Hematopoietic multipotent progenitor cell treated with erythropoietin and hydrocortisone succinate and interleukin-3 and kit ligand, for 17 days (in vitro differentiated cells): ENCODE results near the gene SPEM2.
"Not testable (repeated sequence)": the region's sequence is repeated elsewhere in the genome, so short reads cannot be mapped to it uniquely, and the experiment has no call there.

Experiments
- DNase-seq: peaks from one replicate; pipeline ENCODE4 v3.0.0-alpha.2; 2015; ENCODE audit warnings: low spot score

SPEM2 gene

DNA sequence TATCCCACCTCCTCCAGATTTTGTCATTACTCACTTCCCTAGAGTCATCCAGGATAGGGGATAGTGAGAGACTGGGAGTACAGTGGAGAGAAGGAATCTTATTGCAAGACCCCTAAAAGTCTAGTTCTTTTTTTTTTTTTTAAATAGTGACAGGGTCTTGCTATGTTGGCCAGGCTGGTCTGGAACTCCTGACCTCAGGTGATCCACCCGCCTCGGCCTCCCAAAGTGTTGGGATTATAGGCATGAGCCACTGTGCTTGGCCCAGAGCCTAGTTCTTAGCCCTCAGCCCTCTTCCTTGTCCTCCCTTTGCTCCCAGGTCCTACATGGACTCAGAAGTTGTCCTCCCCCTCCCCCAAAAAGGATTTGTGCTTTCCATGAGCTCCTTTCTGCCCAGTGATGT, 16.7 kb downstream of the SPEM2 start:
- no peak for DNase-seq

DNA sequence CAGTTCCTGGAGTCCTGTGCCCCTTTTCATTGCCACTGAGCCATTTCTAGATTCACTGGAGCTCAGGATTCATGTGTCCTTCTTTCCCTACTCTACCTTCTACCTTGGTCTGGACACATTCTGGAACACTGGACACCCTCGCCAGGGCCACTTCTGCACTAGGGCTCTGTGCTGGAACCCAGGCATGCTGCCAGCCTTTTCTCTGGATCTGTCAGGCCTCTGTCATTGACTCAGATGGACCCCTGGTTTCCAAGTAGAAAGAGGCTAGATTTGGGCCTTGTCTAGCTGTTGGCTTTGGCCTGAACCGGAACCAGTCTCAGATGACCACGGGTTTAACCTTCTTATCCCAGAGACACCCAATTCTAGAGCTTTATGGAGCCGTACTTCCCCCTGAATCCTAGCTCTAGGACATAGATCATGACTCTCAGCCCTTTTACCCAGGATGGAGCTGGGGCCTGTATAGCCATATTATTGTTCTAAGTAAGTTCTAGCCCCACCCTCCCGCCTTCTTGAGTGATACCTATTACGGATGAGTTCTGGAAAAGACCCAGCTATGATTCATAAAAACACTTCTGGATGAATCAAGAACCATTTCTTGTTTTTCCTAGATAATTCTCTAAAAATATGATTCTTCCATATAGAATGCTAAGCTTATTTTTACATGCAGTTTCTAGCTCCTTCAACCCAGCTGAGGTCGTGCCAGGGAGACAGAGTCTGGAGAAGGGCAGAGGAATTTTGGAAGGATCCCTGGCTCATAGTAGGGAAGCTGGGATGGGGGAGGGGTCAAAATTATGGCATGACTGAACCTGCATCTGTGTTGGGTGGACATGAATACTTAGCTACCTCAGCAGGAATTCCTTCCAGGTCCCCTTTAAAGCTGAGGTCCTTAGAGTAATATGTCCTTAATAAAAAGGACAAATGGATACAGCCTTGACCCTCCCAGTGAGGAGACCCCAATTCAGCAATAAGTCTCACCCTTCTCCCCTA, 18.4 kb downstream of the SPEM2 start:
- DNase-seq, result no peak

DNA sequence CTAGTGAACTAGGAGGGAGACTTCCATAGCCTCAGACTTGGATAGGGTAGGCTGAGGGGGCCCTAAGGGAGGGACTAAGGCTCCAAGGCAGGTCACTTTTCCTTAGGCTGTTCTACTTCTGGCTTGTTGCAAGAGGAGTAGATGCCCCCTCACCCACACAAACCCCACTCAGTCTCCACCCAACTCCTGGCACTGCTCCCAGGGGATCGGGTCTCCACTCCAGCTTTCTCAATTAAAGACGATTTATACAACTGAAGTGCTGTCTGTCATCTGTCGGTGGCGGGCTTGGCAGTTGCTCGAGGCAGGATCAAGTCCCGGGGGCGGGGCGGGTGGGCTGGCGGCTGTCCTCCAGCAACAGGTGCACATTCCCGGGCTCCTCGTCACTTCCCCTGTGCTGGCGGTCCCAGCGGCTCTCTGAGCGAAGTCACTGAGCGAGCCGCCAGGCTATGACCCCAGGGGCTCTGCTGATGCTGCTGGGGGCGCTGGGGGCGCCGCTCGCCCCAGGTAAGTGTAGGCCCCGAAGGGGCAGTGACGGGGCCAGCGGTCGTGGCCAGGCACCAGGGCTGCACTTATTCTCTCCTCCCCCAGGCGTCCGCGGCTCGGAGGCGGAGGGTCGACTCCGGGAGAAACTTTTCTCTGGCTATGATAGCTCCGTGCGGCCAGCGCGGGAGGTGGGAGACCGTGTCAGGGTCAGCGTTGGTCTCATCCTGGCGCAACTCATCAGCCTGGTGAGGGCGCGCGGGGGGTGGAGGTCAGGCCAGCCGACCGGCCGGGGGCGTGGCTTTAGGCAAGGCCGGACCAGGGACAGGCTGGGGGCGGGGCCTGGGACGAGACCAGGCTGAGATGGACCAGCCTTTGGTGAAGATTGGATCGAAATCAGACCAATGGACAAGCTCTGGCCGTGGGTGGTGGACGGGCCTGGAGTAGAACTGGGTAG, 19.5 kb downstream of the SPEM2 start, which contains the start of gene CHRNB1:
CHRNB1 (plus strand) TSS at position 380 of the 937 bp plus-strand sequence; CDS start at position 447, 67 bp downstream.
- peak; percentile 67 for DNase-seq

DNA sequence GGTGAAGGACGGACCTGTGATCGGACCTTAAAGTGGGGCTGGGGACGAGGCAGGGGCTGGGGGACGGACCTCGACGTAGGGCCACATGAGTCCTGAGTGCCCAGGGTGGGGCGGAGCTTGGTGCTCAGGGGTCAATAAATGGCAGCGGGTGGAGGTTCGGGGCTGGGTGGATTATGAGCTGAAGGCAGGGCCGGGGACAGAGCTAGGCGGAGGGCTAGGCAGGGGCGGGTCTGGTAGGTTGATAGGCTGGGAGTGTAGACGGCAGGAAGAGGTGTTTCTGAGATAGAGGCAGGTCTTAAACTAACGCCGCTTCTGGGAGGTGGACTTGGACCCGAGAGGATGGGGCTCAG, 20.2 kb downstream of the SPEM2 start:
- DNase-seq, result no peak

DNA sequence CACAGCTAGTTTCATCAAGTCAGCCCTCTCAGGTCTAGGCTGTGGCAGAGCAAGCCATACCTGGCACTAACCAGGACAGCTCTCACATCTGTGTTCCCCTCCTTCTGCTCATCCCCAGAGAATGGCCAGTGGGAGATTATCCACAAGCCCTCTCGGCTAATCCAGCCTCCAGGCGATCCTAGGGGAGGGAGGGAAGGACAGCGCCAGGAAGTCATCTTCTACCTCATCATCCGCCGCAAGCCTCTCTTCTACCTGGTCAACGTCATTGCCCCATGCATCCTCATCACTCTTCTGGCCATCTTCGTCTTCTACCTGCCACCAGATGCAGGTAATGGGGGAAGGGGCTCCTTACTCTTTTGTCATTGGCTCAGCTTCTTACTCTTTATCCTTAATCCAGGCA, 23.0 kb downstream of the SPEM2 start:
- DNase-seq, result no peak

DNA sequence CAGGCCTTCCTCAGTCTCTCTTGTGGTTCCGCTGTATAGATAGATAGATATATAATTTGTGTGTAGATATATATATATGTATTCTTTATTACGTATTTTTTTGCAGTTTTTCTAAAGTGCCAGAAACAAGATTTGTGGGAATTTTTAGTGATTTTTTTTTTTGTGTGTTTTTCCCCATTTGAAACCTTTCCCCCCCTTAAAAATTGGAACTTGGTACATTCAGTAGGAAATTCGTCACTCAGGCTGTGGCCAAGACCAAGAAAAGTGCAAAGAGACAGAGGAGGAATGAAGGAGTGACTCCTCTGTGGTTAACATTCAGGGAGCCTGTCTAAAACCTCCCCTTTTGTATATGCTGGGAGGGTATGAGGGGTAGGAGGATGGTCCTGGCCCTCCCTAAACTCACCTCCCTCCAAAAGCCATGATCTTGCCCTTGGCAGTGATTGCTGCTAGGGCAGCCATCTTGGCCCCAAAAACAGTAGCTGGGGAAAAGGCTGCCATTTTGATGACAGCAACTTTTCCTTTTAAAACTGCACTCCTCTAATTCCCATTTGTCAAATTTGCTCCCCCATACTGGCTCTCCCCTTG, 34.6 kb downstream of the SPEM2 start:
- no peak for DNase-seq

DNA sequence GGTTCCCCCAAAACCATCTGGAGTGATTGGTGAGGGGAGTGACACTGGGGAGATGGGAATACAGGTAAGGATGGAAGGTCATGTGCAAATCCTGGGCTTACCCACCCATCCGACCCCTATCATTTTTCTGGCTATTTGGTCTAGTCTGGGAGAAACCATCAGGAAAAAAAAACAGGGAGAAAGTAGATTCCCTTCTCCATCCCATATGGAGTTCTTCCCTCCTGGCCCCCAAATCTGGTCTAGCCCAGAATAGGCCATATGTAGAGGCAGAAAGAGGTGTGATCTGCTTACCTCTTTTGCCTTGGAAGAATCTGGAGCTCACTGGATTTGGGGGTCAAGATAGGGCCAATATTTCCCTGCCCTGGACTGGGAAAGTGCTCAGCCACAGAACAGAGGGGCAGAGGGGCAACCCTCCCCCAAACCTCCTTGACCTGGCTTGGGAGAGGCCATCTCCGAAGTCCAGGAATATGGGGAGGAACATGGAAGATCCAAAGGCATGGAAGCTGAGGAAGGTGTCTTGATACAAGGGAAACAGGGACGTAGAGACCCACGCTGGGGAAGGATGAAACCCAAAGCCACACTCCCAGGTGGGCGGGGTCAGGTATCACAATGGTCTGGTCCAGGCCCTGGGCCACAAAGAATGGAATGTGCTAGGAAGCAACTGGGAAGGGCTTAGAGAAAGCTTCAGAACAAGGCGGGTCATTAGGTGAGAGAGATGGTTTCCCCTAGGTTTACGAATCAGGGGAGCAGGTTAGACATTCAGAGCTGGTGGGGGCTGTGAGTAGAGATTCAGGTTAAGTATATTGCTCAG, 35.6 kb downstream of the SPEM2 start:
- DNase-seq, result no peak

DNA sequence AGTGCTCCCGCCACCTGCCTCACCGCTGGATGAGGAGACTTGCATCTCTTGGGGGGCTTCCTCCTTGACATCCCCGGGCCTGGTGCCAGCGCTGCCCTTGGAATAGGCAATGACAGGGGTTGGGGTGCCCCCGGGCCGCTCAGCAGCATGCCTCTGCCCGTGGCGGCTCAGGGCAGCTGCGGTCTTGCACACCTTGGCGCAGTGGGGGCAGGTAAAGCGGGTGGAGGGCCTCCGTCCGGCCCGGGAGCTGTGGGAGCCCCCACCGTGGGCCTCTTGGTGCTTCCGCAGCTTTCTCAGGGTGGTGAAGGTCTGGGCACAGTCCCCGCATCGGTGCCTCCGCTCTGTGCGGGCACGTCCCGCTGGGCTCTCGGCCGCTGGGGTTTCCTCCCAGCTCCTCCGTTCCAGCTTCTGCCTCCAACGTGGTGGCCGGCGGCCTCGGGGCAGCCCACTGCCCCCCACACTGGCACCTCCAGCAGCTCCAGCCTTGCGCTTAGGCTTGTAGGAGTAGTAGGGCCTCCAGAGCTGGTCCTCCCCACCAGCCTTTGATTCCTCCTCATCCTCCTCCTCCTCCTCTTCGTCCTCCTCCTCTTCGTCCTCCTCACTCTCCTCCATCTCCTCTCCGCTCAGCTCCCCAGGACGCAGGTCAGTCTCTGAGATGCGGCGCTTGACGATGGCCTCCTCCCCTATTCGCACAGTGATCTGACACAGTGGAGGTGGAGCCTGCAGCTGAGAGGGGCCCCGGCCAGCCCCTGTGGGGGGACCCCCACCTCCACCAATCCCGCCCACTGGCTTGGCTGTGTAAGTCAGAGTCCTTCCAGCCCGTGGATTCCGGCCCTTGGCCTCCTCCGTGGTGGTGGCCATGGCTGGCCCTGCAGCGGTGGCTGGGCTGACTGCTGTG, 37.3 kb downstream of the SPEM2 start:
- DNase-seq, result no peak

DNA sequence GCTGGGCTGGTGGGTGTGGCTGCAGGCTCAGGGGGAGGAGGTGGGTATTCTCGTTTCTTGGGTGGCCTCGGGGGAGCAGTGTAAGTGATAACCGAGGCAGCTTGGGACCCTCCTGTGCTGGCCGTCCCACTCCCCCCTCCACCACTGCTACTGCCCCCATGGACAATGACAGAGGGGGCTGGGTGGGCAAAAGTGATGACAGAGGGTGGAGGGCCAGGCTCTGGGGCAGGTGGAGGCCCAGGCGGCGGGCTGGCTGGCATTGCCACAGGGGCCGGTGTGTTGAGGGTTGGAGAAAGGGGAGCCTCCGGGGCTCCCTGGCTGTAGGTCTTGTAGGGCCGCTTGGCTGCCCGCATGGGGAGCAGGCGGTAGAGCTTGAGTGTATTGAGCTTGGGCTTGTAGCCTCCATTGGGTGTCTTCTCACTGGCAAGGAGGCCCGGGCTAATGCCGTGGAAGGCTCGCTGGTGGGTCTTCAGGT, 38.0 kb downstream of the SPEM2 start:
- no peak for DNase-seq

DNA sequence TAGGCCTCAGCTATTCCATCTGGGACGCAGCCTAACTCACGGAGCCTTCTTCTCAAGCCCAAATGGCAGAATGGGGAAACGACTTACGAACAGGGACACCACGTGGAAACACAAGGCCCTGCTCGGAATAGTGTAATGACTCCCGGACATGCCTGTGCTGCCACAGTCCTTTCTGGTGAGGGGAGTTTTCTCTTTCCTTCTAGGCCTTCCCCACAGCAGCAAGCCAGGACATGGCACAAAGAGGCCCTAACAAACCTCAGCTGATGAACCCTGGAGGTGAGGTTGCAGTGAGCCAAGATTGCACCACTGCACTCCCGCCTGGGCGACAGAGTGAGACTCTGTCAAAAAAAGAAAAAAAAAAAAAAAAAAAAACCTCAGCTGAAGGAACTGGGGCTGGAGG, 38.7 kb downstream of the SPEM2 start:
- DNase-seq, result no peak

DNA sequence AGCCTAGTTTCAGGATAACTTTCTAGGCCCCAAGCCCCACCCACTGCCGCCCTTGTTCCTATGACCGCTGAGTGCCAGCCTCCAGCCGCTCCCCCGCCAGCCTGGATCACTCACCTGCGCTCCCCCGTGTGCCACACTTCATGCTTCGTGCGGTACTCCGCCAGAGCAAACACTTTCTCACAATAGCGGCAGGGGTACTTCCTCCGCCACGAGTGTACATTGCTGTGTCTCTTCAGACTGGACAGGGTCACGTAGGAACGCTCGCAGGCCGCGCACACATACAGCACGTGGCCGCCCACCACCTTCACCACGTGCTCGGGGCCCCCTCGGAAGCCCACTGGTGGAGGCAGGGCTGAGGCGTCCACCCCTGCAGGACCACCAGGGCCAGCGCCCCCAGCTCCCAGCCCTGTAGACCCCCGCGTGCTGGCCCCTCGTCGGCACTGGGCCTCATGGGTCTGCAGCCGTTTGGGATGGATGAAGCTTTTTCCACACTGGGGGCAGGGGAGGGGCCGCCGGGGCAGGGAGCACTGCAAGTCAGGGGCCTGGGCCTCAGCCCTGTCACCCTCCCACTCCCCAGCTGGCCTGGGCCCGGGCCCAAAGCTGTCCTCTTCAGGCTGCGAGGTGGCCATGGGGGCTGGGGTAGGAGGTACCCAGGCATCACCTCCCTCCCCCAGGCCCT, 40.3 kb downstream of the SPEM2 start:
- no peak for DNase-seq

DNA sequence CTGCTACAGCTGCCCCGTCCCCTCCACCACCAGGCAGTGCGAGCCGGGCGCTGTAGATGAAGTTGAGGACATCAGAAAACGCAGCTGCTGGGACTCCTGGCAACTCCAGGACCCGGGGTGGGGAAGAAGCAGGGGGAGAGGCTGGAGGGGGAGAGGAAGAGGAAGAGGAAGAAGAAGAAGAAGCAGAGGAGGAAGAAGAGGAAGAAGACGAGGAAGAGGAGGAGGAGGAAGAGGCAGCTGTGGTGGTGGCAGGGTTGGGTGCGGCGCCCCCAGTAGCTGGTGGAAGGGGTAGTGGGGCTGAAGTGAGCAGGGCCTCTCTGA, 40.9 kb downstream of the SPEM2 start:
- no peak for DNase-seq

DNA sequence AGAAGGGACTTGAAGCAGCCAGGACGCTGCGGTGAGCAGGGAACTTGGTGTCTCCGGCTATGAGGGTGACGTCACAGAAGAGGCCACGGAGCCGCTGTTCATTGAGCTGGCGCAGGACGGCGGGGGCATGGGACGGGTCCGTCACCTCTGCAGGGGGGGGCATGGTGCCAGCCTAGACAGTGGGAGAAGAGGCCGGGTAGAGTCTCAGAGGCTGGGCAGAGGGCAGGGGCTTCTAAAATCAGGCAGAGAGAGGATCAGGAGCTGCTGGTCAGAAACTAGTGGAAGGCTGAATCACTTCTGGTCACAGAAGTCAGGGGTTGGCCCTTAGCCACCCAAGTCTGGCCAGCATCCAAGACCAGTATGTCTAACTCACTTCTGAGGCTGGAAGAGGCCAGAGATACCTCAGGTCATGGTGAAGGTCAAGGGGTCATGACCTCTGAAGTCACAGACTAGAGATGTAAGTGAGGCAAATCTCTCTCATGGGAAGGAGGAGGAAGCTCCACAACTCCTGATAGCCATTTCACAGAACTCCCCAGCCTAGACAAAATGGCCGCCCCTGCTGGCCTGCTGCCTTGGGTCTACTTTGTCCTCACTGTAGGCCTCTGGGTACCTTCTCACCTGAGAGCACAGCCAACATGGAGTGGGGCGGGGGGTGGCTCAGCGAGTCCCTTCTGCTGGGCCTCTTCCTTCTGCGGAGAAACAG, 41.4 kb downstream of the SPEM2 start:
- DNase-seq, result peak; percentile 70

DNA sequence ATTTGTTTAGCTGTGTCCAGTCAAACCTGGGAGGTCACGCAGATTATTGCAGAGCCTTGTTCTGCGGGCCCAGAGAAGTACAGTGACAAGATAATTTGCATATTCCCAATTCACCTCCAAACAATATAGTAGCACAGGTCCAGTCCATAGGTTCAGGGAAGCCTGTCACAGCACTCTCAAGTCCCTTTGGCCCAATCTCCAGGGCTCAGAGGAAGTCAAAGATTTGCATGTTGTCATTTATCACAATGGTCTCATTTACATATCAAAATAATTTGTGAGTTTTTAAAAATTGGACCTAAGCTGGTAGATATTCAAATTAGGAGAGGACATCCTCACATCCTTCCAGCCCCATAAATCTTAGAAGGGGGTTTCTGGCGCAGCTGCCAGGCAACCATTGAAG, 42.1 kb downstream of the SPEM2 start:
- no peak for DNase-seq

DNA sequence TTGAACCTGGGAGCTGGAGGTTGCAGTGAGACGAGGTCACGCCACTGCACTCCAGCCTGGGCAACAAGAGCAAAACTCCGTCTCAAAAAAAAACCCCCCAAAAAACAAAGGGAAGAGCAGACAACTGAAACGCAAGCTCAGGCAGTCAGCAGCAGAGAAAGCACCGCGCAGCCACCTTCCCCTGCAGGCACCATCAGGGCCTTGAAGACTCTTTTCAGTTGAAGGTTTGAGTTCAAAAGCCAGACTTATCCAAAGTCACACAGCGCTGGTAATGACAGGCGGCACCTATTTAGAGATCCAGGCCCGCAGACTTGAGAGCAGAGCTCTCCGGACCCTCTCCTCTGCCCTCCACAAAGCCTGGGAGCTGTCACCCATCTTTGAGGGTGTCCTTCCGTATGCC, 42.9 kb downstream of the SPEM2 start:
- no peak for DNase-seq

DNA sequence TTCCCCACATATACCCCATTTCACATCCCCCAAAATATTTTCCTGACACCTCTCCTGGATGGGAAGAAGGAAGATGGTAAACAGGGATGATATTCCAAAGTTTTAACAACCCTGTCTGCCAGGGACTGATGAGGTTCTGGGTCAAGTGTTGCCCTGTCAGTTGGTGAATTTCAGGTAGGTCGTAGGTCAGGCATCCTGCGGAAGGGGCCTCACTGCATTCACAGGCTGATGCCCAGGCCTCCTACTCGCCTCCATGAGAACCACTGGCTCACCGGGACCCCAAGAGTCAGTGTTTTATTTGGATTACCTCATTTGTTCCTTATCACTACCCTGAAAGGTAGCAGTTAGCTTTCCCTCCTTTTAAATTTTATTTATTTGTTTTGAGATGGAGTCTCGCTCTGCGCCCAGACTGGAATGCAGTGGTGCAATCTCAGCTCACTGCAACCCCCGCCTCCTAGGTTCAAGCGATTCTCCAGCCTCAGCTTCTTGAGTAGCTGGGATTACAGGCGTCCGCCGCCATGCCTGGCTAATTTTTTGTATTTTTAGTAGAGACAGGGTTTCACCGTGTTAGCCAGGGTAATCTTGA, 43.5 kb downstream of the SPEM2 start:
- DNase-seq, result no peak

DNA sequence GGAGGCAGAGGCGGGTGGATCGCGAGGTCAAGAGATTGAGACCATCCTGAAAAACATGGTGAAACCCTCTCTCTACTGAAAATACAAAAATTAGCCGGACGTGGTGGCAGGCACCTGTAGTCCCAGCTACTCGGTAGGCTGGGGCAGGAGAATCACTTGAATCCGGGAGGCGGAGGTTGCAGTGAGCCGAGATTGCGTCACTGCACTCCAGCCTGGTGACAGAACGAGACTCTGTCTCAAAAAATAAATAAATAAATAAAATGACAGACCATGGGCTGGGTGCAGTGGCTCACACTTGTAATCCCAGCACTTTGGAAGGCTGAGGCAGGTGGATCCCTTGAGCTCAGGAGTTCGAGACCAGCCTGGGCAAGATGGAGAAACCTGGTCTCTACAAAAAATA, 44.4 kb downstream of the SPEM2 start:
- DNase-seq, result not testable (repeated sequence)

DNA sequence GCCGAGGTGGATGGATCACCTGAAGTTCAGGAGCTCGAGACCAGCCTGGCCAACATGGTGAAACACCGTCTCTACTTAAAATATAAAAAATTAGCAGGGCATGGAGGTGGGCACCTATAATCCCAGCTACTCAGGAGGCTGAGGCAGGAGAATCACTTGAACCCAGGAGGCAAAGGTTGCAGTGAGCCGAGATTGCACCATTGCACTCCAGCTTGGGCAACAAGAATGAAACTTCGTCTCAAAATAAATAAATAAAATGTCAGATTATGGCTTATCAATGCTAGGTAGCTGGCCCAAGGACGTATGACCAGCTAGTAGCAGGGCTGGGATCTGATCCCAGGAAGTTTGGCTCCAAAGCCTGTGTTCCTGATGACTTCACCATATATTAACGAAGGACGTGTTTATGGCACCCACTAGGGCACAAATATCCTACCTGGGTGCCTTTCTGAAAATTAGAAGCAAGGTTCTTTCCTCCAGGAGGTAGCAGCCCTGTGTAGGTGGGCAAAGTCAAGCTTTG, 45.1 kb downstream of the SPEM2 start:
- not testable (repeated sequence) for DNase-seq

DNA sequence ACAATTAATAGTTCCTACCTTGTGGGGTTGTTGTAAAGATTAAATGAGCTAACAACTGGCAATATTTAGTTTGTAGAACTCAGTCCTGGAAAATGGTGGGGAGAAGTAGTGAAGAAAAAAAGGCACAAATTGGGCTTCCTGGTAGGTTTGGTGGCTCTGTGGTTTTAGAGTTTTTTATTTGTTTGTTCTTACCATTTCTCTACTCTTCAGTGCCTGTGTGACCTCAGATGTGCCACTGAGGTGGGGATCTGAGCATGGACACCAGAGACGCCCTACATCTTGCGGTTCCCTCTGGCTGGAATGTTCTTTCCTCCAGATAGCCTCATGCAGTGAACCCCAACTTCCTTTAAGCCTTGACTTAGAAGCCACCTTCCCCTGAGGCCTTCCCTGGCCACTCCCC, 46.3 kb downstream of the SPEM2 start:
- DNase-seq, result no peak
